ENCODE data around the gene C8G.

- no peak for TF ChIP-seq EZH2 (IDR thresholded peaks at IDR 0.05; ENCODE audit: borderline replicate concordance, low read depth, low read length, severe bottlenecking)
- peak; percentile 5 for TF ChIP-seq CTCF (IDR thresholded peaks at IDR 0.05; ENCODE audit: borderline replicate concordance, extremely low read depth, low read length, poor library complexity, severe bottlenecking)
These were observed 34.2 kb upstream of the C8G start for GRCh38 chr9:136910901-136911245.
